ENCODE data around the gene NCKAP5L.

The NCKAP5L gene

DNA sequence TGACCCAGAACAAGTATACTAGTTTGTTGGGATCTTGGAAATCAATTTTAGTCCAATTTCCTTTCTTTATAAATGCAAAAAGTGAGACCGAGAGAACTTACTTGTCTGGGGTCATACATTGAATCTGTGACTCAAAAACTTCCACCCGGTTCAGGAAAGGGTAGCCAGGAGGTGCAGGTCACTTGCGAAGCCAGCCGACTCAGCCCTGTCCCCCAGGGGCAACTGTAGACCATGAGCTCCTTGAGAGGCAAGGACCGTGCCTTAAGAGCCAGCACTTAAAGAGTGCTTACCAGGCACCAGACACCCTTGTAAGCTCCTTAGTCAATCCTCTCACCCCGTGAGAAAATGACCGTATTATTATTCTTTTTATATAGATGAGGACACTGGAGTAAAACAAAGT is 15.2 kb upstream of the NCKAP5L start:
- H3K27me3 Mint-ChIP-seq: peaks cover 2% of the 10 kb centered on the region
- peak overlapping the region; percentile 98 for H3K27ac Mint-ChIP-seq
- H3K9me3 Mint-ChIP-seq: no peaks in the 10 kb centered on the region
- H3K36me3 Mint-ChIP-seq: no peaks in the 10 kb centered on the region
- H3K4me1 Mint-ChIP-seq: peaks cover 41% of the 10 kb centered on the region
- peak overlapping the region; percentile 95 for H3K4me3 Mint-ChIP-seq

DNA sequence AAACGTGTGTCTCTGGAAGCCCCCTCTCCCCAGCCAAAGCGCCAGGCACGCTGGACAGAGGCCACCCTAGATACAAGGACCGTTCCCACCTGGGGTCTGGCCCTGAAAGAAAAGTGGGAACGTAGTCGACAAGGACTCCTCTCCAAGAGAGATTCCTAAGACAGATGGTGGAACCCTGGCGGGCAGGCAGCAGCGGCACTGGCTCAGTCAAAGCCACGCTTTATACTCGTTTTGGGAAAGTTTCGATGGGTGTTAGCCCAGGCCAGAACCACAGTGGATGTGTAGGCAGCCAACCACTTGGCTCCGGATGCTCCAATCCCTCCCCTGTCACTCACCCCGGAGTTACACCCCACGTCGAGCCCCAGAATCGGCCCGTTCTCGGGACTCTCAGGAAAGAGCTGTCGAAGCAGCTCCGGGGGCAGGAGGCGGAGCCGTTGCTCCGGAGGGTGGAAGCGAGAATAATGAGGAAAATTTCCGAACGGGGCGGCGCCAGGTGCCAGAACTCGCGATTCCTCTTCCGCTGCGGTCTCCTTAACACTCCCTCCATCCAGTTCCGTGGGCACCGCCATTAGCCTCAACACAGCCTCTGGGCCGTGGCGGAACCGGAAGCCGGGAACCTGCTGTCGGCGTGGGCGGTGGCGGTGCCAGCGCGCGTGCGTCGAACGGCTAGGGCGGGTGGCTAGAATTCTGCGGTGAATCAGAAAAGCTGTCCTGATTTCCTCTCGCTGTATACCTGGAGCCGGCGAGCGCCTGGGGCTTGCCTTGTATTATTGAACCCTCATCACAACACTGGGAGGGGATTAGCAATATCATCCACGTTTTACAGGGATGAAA is 14.5 kb upstream of the NCKAP5L start, which contains the start of gene BCDIN3D:
Gene BCDIN3D, minus strand, starts transcription at position 588 of the 834 bp plus-strand sequence. Its CDS starts 19 bp downstream, at position 569.
- peaks cover 41% of the 10 kb centered on the region for H3K4me1 Mint-ChIP-seq
- peak within 1 kb of the TSS; percentile 95 for H3K4me3 Mint-ChIP-seq
- H3K27ac Mint-ChIP-seq: peak within 1 kb of the TSS; percentile 98
- H3K36me3 Mint-ChIP-seq: no peaks in the 10 kb centered on the region
- H3K27me3 Mint-ChIP-seq: no peaks in the 10 kb centered on the region
- no peaks in the 10 kb centered on the region for H3K9me3 Mint-ChIP-seq

DNA sequence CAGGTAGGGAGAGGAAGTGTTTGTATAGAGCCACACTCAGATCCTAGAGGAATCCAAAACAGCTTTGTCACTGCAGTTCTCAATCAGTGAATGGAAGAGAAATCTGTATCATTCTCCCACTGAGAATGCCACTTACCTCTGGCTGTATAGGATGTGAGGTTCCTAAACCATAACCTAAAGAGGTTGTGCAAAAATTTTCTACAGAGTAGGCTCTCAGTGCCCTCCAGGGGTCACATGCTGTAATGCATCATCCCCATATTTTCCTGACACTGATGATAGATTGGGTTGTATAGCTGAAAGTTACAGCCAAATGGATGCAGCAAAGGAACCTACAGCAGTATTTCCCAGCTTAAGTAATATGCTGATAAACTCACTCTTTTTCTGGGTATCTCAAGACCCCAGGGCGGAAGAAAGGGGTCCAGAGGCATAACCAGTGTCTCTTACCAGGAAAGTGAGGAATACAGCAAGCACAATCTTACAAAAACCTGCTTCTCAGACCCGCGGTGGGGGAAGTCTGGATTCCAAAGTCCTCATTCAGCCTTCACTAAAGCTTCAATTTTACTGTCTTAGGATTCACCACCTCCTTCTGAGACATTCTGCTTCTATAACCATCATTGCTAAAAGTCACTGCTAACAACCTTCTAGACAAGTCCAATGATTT is 10.9 kb upstream of the NCKAP5L start:
- no peaks in the 10 kb centered on the region for H3K27me3 Mint-ChIP-seq
- H3K9me3 Mint-ChIP-seq: no peaks in the 10 kb centered on the region
- no peaks in the 10 kb centered on the region for H3K36me3 Mint-ChIP-seq
- H3K27ac Mint-ChIP-seq: peak overlapping the region; percentile 60
- H3K4me3 Mint-ChIP-seq: no peak overlapping the region
- peaks cover 34% of the 10 kb centered on the region for H3K4me1 Mint-ChIP-seq

DNA sequence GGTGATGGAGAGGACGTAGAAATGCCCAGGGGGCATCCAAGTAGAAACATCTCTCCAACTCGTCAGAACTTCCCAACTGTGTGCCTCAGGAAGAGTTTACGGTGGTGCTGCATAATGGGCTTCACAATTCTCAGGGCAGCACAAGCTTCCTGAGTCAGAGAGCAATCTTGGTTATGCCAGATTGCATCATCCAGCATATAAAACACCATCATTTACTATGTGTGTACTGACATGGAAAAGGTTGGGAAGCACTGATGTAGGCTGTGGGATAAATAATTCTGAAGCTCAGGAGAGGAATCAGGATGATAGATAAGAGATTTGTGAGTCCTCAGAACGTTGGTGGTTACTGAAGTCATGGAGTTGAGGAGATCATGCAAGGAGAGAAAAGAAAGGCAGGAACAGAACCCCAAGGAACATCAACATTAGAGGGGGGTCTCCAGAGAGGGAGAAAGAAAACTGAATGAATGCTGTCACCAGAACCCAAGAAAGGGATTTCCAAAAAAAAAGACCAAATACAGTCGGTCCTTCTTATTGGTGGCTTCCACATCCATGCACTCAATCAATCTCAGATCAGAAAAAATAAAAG is 4.7 kb upstream of the NCKAP5L start:
- Mint-ChIP-seq H3K4me3 (no peak overlapping the region), H3K36me3 (no peaks in the 10 kb centered on the region), H3K9me3 (no peaks in the 10 kb centered on the region), H3K27ac (no peak overlapping the region), H3K4me1 (peaks cover 12% of the 10 kb centered on the region), H3K27me3 (no peaks in the 10 kb centered on the region)

DNA sequence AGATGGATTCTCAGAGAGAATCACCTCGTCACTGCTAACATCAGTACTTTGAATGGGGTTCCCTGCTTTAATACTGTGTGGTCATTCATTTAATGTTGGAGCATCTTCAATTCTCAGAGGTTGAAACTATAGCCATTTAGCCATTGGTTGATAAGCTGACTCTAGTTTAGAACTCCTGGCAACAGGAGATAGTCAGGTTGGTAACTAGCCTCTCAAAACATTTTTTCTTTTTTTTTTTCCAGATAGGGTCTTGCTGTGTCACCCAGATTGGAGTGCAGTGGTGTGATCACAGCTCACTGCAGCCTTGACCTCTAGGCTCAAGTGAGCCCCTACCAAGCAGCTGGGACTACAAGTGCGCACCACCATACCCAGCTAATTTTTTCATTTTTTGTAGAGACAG is 3.5 kb upstream of the NCKAP5L start:
- H3K4me3 Mint-ChIP-seq: no peak overlapping the region
- H3K27ac Mint-ChIP-seq: no peak overlapping the region
- H3K9me3 Mint-ChIP-seq: no peaks in the 10 kb centered on the region
- no peaks in the 10 kb centered on the region for H3K36me3 Mint-ChIP-seq
- H3K27me3 Mint-ChIP-seq: no peaks in the 10 kb centered on the region
- H3K4me1 Mint-ChIP-seq: peaks cover 20% of the 10 kb centered on the region

DNA sequence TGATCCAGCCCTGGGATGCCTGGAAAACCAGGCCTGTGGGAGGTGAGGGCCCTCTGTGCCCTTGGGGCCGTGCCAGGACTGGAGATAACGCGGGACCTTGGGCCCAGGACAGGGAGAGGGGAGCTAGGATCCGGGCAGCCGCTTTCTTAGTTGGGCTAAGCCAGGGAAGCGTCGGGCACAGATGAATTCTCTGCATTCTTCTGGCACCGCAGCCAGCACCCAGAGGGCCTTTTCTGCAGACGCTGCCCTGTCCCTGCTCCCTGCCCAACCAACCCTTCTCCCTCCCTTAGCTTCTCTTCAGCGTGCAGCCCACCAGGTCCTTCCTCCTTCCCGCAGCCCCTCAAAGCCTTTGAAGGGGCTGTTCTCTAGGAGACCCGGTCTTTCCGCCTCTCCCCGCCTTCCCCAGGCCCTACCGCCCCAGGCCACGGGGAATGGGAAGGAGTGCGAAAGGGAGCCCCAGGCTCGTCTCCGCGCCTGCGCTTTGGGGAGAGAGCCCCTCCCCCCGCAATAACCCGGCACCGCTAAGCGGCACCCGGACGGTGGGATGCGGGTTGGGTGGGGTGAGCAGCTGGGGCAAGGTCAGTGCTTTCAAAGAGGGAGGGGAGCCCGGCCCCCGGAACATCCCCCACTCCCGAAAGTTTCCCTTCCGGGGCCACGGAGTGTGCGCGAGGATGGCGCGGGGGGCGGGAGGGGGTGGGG is 663 bp downstream of the NCKAP5L start:
- peak overlapping the region; percentile 69 for H3K4me3 Mint-ChIP-seq
- no peak overlapping the region for H3K27ac Mint-ChIP-seq

DNA sequence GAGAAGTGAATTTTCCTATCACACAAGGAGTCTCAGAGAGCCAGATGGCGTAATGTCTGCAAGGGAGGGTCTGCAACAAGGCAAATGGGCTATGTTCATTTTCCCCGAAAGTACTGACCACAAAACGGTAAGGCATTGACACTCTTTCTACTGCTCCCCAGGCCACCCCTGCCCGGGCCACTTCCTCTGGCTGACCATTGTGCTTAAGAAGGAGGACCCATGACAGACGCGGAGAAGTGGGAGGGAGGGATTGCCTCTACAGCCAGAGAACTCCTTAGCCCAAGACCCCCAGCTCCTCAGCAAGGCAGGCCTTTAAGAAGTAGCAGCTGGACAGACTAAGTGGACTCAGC is 1.2 kb downstream of the NCKAP5L start:
- peak overlapping the region; percentile 69 for H3K4me3 Mint-ChIP-seq
- peaks cover 44% of the 10 kb centered on the region for H3K4me1 Mint-ChIP-seq
- H3K27ac Mint-ChIP-seq: no peak overlapping the region
- H3K27me3 Mint-ChIP-seq: no peaks in the 10 kb centered on the region
- H3K36me3 Mint-ChIP-seq: peaks cover 3% of the 10 kb centered on the region
- no peaks in the 10 kb centered on the region for H3K9me3 Mint-ChIP-seq

More for the DNA sequence above, 663 bp downstream of the NCKAP5L start:
- no peaks in the 10 kb centered on the region for H3K36me3 Mint-ChIP-seq
- peaks cover 39% of the 10 kb centered on the region for H3K4me1 Mint-ChIP-seq
- no peaks in the 10 kb centered on the region for H3K27me3 Mint-ChIP-seq
- no peaks in the 10 kb centered on the region for H3K9me3 Mint-ChIP-seq

DNA sequence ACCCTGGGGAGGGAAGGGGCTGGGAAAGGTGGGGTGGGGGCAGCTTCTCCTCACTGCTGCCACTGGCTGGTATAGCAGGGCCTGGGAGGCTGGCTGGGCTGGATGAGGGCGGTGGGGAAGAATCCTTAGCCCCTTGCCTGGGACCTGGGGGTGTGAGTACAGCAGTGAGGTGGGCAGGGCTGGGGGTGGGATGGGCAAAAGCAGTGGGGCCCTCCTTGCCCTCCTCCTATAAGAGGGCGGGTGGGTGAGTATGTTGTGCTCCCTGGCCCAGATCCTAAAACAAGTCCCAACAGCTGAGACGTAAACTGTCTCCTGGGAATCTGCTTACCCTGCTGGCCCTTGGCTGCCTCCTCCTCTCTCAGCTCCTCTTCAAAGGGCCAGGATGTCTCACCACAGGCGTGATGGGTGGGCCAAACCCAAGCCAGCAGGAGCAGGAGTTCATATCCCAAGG is 2.2 kb downstream of the NCKAP5L start:
- H3K9me3 Mint-ChIP-seq: no peaks in the 10 kb centered on the region
- no peak overlapping the region for H3K27ac Mint-ChIP-seq
- H3K4me1 Mint-ChIP-seq: peaks cover 54% of the 10 kb centered on the region
- H3K36me3 Mint-ChIP-seq: peaks cover 3% of the 10 kb centered on the region
- H3K4me3 Mint-ChIP-seq: peak overlapping the region; percentile 69
- no peaks in the 10 kb centered on the region for H3K27me3 Mint-ChIP-seq

DNA sequence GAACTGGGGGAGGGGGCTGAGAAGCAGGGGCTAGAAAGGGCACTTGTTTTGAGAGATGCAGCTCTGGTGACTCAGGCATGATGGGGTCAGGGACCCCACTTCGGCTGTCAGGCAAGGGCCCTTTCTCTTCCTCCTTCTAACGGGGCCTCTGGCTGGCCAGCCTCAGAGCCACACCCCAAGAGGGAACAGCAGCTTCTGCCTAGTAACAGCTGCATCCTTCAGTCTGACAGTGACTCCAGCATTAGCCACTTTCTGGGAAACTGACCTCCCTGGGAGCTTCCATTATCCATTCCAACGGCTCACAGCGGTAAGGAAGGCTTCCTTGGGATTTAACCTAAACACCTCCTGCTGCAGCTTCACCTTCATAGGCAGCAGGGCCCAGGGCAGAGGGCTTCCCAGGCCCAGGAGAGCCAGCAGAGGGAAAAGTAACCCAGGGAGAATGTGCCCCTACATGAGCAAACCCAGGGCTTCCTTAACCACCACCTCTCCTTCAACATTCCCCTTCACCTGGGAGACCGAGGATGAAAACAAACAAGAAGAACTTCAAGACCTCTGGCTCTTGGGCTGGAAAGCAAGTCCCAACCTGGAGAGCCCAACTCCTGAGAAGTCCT is 2.7 kb downstream of the NCKAP5L start:
- H3K36me3 Mint-ChIP-seq: peaks cover 3% of the 10 kb centered on the region

DNA sequence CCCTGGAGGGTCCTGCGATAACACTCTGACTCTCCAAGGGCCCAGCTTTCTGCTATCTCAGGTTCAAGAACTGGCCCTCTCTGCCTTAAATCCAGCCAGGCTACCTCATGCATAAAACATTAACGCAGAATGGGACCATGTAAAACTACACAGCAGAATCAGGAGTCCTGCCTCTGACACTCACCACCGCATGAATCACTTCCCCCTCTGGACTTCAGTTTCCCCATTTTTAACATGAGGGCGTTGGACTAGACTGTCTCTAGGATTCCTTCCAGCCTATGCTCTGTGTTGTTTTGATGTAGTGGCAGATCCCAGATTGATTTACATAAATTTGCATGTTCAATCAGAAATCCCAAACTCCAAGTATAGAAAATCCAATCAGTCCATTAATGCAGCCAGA is 3.3 kb downstream of the NCKAP5L start:
- peaks cover 60% of the 10 kb centered on the region for H3K4me1 Mint-ChIP-seq
- H3K27ac Mint-ChIP-seq: no peak overlapping the region

More for the DNA sequence above, 2.7 kb downstream of the NCKAP5L start:
- H3K4me3 Mint-ChIP-seq: no peak overlapping the region
- H3K4me1 Mint-ChIP-seq: peaks cover 59% of the 10 kb centered on the region
- H3K27me3 Mint-ChIP-seq: no peaks in the 10 kb centered on the region
- no peak overlapping the region for H3K27ac Mint-ChIP-seq
- H3K9me3 Mint-ChIP-seq: no peaks in the 10 kb centered on the region

DNA sequence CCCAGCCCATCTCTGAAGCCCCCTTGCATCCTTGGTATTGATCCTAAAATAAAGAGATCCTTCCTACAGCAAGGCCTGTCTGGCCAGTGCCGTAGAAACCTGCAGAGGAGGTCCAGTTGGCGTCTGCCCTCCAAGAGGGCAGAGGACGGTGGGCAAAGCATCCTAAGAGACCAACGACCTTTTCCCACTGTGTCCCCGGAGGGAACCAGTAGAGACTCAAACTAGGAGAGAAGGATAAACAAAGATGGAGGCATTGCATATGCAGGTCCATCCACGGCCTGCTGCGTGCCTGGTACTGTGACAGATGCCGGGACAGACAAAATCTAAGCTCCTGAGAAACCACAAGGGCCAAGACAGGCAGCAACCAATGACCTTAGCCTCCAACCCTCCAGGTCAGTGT is 3.8 kb downstream of the NCKAP5L start:
- H3K27ac Mint-ChIP-seq: no peak overlapping the region
- H3K36me3 Mint-ChIP-seq: peaks cover 3% of the 10 kb centered on the region
- no peaks in the 10 kb centered on the region for H3K27me3 Mint-ChIP-seq
- no peak overlapping the region for H3K4me3 Mint-ChIP-seq
- H3K4me1 Mint-ChIP-seq: peaks cover 64% of the 10 kb centered on the region
- H3K9me3 Mint-ChIP-seq: no peaks in the 10 kb centered on the region

More for the DNA sequence above, 3.3 kb downstream of the NCKAP5L start:
- H3K36me3 Mint-ChIP-seq: peaks cover 3% of the 10 kb centered on the region
- H3K4me3 Mint-ChIP-seq: no peak overlapping the region
- no peaks in the 10 kb centered on the region for H3K27me3 Mint-ChIP-seq
- H3K9me3 Mint-ChIP-seq: no peaks in the 10 kb centered on the region

DNA sequence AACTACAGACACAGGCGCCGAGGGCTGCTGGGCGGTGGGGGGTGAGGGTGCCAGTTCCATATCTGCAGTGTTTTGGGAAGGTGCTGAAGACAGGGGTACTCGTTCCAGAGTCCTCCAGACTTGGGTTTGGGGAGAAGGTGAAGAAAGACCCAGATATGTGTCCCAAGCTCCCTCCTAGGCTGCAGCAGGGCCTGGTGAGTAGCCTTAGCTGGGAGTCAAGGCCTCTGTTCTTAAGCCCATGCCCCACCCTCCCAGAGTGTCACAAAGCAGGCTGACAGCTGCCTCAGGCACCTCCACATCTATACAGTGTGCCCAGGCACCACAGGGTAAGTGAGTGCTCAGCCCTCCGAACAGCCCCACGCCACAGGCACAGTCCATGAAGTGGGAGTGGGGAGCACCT is 4.3 kb downstream of the NCKAP5L start:
- H3K4me1 Mint-ChIP-seq: peaks cover 62% of the 10 kb centered on the region
- H3K9me3 Mint-ChIP-seq: no peaks in the 10 kb centered on the region
- H3K4me3 Mint-ChIP-seq: no peak overlapping the region
- no peak overlapping the region for H3K27ac Mint-ChIP-seq
- H3K27me3 Mint-ChIP-seq: no peaks in the 10 kb centered on the region
- peaks cover 4% of the 10 kb centered on the region for H3K36me3 Mint-ChIP-seq

DNA sequence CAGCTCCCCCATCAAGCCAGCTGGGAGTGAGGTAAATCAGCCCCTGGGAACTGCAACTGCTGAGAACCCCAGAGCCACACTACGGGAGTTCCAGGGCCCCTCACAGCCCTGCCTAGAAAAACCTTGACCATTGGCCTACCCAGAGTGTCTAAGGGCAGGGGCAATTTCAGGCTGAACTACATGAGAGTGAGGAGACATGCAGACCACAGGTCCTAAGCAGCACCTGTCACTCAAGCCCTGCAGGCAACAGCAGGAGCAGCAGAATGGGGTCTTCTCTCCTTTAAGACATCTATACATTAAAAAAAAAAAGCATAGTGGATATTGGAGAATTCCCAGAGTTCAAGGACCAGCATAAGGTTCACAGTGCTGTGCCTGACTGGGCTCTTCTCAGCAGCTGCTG is 4.9 kb downstream of the NCKAP5L start:
- H3K27ac Mint-ChIP-seq: no peak overlapping the region
- H3K4me3 Mint-ChIP-seq: no peak overlapping the region
- H3K36me3 Mint-ChIP-seq: peaks cover 4% of the 10 kb centered on the region
- H3K4me1 Mint-ChIP-seq: peaks cover 56% of the 10 kb centered on the region
- H3K27me3 Mint-ChIP-seq: no peaks in the 10 kb centered on the region
- H3K9me3 Mint-ChIP-seq: no peaks in the 10 kb centered on the region

DNA sequence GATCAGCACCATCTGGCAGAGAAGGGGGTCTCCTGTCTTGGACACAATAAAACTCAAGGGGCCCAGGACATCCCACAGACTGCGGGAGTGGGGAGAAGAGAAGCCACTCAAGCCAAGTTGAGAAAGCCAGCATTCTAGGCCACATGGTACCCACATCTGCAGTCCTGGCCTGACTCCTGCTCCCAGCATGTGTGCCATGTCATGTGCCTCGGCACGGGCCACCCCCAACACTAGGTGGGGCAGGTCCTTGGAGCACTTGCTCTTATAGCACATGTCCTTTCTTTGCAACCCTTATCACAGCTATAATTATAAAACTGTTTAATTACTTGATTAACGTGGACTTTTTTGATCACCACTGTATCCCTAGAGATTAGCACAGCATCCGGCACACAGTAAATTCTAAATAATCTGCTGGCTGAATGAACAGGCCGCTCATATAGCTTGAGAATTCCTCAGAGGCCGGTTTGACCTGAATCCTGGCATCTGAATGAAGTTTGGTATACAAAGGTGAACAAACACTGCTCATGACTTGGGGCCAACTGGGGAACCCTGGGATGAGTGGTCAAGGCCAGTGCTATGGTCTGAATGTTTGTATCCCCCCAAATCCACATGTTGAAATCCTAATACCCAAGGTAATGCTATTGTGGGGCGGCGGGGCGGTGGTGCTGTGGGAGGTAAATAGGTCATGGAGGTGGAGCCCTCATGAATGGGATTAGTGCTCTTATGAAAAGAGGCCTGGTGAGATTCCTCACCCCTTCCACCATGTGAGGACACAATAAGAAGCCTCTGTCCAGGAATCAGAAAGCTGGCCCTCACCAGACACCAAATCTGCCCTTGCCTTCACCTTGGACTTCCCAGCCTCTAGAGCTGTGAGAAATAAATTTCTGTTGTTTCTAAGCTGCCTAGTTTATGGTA is 6.6 kb downstream of the NCKAP5L start:
- Mint-ChIP-seq H3K4me1 (peaks cover 51% of the 10 kb centered on the region), H3K9me3 (no peaks in the 10 kb centered on the region), H3K27me3 (no peaks in the 10 kb centered on the region), H3K27ac (no peak overlapping the region), H3K4me3 (no peak overlapping the region), H3K36me3 (peaks cover 4% of the 10 kb centered on the region)

Data from activated naive CD4-positive, alpha-beta T cell treated with anti-CD3 and anti-CD28 coated beads, Interleukin-2, amount 50 U/mL, for 24 hours (primary cell).